Thyroid gland (tissue), 4 donors: ENCODE measurements around the gene PSMG1. TPM values are rescaled to one million over a fixed set of nuclear protein-coding genes. Genes with fewer than 3 reads are reported as not detected.

Experiments used
- DNase-seq, 2 donors: peaks; one replicate each; pipeline ENCODE4 v3.0.0-alpha.2; 2019
- H3K27ac ChIP-seq, 3 donors: fragments of 200-600 bp; sonication (generic); 1 replicate in 2 of 3; 2 replicates in 1 of 3; pipeline ENCODE4 v1.5.1; 2016 to 2019; ENCODE audit warnings: mild to moderate bottlenecking in 1 of 3, moderate library complexity in 1 of 3
- H3K27me3 ChIP-seq: fragments of 200-600 bp; sonication (generic); one replicate; pipeline ENCODE4 v1.5.1; 2019
- H3K36me3 ChIP-seq, 2 donors: fragments of 200-600 bp; sonication (generic); one replicate each; pipeline ENCODE4 v1.5.1; 2016 to 2019
- H3K4me1 ChIP-seq, 2 donors: fragments of 200-600 bp; sonication (generic); one replicate each; pipeline ENCODE4 v1.5.1; 2017 to 2019
- H3K4me3 ChIP-seq, 3 donors: fragments of 200-600 bp; sonication (generic); replicated peaks in 1 of 3; 1 replicate in 2 of 3; 2 replicates in 1 of 3; pipeline ENCODE4 v1.5.1; 2016; ENCODE audit warnings: mild to moderate bottlenecking in 1 of 3
- H3K9me3 ChIP-seq: fragments of 200-600 bp; sonication (generic); one replicate; pipeline ENCODE4 v1.5.1; 2017
- POLR2A ChIP-seq, 2 donors: fragments of 450-650 bp; IDR thresholded peaks; one replicate each; pipeline ENCODE4 v1.6.1; 2017; ENCODE audit warnings: antibody characterized with exemption in 2 of 2, mild to moderate bottlenecking in 2 of 2, moderate library complexity in 1 of 2
- WGBS, 2 donors: methylation state at CpG; one replicate each; pipeline ENCODE4 v1.1.5; 2017; 5-methylcytosine and 5-hydroxymethylcytosine counted together
- intact Hi-C: fragments of 100-400 bp; cut with DNase I; formaldehyde crosslinking; loops from one replicate; pipeline ENCODE4 v1.15.1; 2023
- total RNA-seq, 4 donors: library from RNA; depleted of rRNA; stranded (reverse); fragments of >200 nt; gene quantifications; one replicate each; pipeline ENCODE4 v1.2.3, GENCODE V29; 2016
- TF ChIP-seq, protein P1 (sequence below), 6 experiments: fragments of 200-600 bp in 3 of 6; fragments of 450-650 bp in 3 of 6; sonication (generic) in 3 of 6; IDR thresholded peaks; one replicate each; pipeline ENCODE4 v1.5.1; 2016 to 2019; ENCODE audit warnings: antibody characterized with exemption in 6 of 6, mild to moderate bottlenecking in 2 of 6, inconsistent platforms in 1 of 6, moderate library complexity in 1 of 6

The PSMG1 gene
- total RNA-seq, 4 donors from 2014 or later = 33.0 to 54.2 (median 42.6) TPM

DNA sequence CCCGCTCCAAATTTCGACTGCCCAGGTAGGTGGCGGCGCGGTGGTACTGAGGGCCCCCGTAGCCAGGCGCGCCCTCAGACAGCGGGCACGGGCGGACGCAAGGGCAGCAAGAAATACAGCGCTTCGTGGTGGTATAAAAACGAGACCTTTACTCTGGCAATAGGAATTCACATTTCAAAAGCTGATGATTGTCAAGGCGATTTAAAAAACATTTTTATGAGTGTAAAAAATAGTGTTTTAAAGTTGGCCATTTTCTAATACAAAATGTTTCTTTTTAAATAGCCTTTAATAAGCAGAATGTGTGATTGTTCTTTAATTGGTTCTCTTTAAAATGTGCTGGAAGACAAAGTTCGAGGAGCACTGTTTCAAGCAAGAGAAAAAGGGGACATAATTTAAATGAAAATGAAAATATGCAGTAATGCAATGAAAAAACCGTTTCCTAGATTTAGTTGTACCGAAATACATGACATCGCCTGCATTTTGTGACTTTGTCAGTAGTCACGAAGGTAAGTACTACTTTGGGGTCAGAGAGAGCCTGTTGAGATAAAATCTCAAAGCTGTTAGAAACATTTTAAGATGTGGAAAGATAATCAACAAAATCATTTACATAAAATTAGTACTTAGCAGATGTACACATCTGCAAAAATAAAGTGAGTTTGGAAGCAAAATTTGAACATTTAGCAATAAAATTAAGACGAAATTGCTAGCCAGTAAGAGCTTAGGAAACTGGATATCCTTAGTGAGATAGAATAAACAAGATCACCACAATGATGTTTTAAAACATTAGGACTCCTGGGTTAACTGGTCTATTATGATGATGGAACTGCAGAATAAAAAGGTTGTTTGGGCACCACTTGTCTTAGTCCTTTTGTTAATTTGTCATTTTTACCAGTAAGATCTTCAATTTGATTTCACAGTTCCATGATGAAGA lies 1.1 kb upstream of the PSMG1 start:
- TF ChIP-seq, protein P1, sequence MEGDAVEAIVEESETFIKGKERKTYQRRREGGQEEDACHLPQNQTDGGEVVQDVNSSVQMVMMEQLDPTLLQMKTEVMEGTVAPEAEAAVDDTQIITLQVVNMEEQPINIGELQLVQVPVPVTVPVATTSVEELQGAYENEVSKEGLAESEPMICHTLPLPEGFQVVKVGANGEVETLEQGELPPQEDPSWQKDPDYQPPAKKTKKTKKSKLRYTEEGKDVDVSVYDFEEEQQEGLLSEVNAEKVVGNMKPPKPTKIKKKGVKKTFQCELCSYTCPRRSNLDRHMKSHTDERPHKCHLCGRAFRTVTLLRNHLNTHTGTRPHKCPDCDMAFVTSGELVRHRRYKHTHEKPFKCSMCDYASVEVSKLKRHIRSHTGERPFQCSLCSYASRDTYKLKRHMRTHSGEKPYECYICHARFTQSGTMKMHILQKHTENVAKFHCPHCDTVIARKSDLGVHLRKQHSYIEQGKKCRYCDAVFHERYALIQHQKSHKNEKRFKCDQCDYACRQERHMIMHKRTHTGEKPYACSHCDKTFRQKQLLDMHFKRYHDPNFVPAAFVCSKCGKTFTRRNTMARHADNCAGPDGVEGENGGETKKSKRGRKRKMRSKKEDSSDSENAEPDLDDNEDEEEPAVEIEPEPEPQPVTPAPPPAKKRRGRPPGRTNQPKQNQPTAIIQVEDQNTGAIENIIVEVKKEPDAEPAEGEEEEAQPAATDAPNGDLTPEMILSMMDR (IDR thresholded peaks at IDR 0.05) = no peak
- peak in 1 of 2 donors; percentile 70 for TF ChIP-seq POLR2A (IDR thresholded peaks at IDR 0.05)
- Histone ChIP-seq H3K9me3 (no peaks in the 10 kb centered on the region), H3K4me3 (peak overlapping the region; percentile 36 to 73 (median 71)), H3K4me1 (peaks cover 40 to 43% of the 10 kb centered on the region in 2 donors), H3K36me3 (no peaks in the 10 kb centered on the region), H3K27me3 (no peaks in the 10 kb centered on the region), H3K27ac (peak overlapping the region; percentile 85 to 94 (median 88))
- intact Hi-C loops = no loop called here
- WGBS, 2 donors = 3 to 4% methylated on average over 22 of the region's 22 CpGs
- DNase-seq = no peak

DNA sequence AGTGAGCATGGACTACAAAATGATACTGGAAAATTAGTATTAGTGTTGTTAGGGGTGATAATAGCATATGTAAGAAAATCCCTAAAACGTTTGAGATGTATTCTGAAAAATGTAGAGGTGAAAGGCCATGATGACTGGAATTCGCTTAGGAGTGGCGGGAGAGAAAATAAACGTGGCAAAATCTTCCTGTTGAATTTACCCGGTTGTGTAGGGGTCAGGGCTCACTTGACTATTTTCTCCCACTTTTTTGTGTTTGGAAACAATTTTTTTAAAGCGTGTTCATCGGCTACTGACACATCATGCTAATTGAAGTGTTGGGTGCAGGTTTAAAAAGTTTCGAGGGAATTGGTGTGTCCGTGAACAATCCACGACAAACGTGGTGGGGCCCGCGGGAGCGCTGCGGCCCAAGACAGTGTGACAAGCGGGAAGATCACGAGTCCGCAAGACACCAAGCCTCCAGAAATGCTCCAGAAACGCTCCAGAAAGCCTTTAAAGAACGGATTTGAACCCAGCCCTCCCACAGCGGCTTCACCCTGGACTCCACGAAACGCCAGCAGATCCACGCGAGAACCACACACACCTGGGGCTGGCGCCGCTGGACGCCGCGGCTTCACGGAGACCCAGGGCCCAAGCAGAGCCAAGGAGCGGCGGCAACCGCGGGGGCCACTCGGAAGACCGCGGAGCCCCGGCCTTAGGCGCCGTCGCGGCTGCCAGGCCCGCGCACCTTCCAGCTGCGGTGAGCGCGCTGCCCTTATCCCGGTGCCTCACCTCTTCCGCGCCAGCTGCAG lies 573 bp downstream of the PSMG1 start:
- Histone ChIP-seq H3K36me3 (no peaks in the 10 kb centered on the region), H3K4me3 (peak overlapping the region; percentile 19 to 71 (median 36)), H3K27me3 (no peaks in the 10 kb centered on the region), H3K9me3 (no peaks in the 10 kb centered on the region), H3K27ac (peak overlapping the region; percentile 85 to 94 (median 88)), H3K4me1 (peaks cover 26% of the 10 kb centered on the region in 2 donors)
- intact Hi-C loops = no loop called here
- TF ChIP-seq, protein P1 (IDR thresholded peaks at IDR 0.05) = no peak
- DNase-seq = peak in 1 of 2 donors; percentile 25
- 2 to 3% methylated on average over 33 to 43 of the region's 51 CpGs for WGBS, 2 donors

DNA sequence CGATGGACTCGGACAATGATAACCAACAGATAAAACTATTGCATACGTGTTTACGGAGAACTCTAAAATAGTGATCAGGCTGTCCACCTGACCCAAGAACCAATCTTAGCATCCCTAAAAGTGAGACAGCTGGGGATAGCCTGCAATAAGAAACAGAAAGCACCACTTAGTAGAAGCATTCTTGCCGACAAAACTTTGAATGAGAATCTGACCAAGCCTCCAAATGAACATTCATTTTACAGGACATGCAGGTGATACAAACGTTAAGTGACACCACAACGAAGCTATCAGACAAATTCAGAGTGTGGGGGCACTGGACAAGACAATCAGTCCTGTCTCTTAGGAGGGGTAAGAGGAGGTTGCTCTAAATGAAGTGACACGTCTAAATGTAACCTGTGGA lies 1.2 kb downstream of the PSMG1 start:
- no peak for DNase-seq
- Histone ChIP-seq H3K9me3 (no peaks in the 10 kb centered on the region), H3K36me3 (no peaks in the 10 kb centered on the region), H3K27me3 (no peaks in the 10 kb centered on the region), H3K27ac (no peak overlapping the region), H3K4me1 (peaks cover 20% of the 10 kb centered on the region in 2 donors), H3K4me3 (peak overlapping the region in 2 of 3 donors; percentile 36 to 71)
- intact Hi-C loops = no loop called here
- 51 to 64% methylated on average over 8 of the region's 8 CpGs for WGBS, 2 donors
- TF ChIP-seq POLR2A (IDR thresholded peaks at IDR 0.05) = no peak
- TF ChIP-seq, protein P1 (IDR thresholded peaks at IDR 0.05) = no peak

DNA sequence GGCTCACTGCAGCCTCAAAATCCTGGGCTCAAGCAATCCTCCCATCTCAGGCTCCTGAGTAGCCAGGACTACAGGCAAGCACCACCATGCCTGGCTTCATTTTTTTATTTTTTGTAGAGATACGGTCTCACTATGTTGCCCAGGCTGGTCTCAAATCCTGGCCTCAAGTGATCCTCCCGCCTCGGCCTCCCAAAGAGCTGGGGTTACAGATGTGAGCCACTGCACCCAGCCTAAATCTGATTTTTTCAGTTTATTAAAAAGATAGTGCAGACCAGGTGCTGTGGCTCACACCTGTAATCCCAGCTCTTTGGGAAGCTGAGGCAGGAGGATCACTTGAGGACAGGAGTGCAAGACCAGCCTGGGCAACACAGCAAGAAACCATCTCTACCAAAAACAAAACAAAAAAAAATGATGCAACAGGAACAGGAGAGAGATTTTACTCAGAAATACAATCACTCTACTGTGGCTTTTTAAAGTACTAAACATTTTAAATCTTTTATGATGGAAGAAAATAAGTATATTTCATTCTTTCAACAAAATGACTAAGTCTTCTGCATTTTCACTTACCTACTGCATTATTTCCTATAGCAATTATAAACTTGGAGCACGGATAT lies 1.9 kb downstream of the PSMG1 start:
- intact Hi-C loops = no loop called here

More for the DNA sequence above, 1.9 kb downstream of the PSMG1 start:
- H3K4me1 ChIP-seq = peaks cover 14 to 17% of the 10 kb centered on the region in 2 donors
- no peak overlapping the region for H3K4me3 ChIP-seq
- H3K27me3 ChIP-seq = no peaks in the 10 kb centered on the region
- TF ChIP-seq, protein P1 (IDR thresholded peaks at IDR 0.05) = no peak
- TF ChIP-seq POLR2A (IDR thresholded peaks at IDR 0.05) = no peak
- peaks cover 0 to 3% of the 10 kb centered on the region in 2 donors for H3K36me3 ChIP-seq
- DNase-seq = no peak
- 91 to 92% methylated on average over 4 of the region's 4 CpGs for WGBS, 2 donors
- no peaks in the 10 kb centered on the region for H3K9me3 ChIP-seq
- no peak overlapping the region for H3K27ac ChIP-seq
